22Rv1 (cell line): ENCODE results near the gene SHQ1.

ENCODE experiments used
- CTCF ChIP-seq: fragments of 450-650 bp; IDR thresholded peaks from 2 replicates; pipeline ENCODE4 v1.5.1; 2017; ENCODE audit warnings: mild to moderate bottlenecking
- ZFX ChIP-seq: fragments of 450-650 bp; IDR thresholded peaks from 2 replicates; pipeline ENCODE4 v1.6.1; 2017; ENCODE audit warnings: antibody characterized with exemption, borderline replicate concordance

GRCh38 chr3:72800869-72801268 lies 47.4 kb downstream of the SHQ1 start:
- no peak for TF ChIP-seq CTCF
- no peak for TF ChIP-seq ZFX
